DND-41 (cell line): ENCODE measurements around the gene HOXD8.

Source experiments
- ATAC-seq: fragments of 200-7000 bp; cut with Tn5 transposase; 3 replicates; pipeline ENCODE4 v1.9.1; 2021; ENCODE audit warnings: low read depth; ENCODE audit not compliant: insufficient read depth
- DNase-seq: peaks from one replicate; pipeline ENCODE4 v3.0.0-alpha.2; 2020
- H2AFZ ChIP-seq: 2 replicates; pipeline ENCODE4 v1.6.0; 2012; ENCODE audit warnings: low read depth, low read length
- H3K27ac ChIP-seq: 2 replicates; pipeline ENCODE4 v1.5.1; 2012; ENCODE audit warnings: low read length, inconsistent platforms
- H3K27me3 ChIP-seq: fragments of 200-600 bp; sonication (generic); 2 replicates; pipeline ENCODE4 v1.6.0; 2012; ENCODE audit warnings: low read length, mild to moderate bottlenecking, inconsistent platforms; ENCODE audit not compliant: insufficient read depth, poor library complexity
- H3K36me3 ChIP-seq: 2 replicates; pipeline ENCODE4 v1.5.1; 2012; ENCODE audit warnings: low read length, inconsistent platforms; ENCODE audit not compliant: insufficient read depth
- H3K4me1 ChIP-seq: 2 replicates; pipeline ENCODE4 v1.5.1; 2012; ENCODE audit warnings: mild to moderate bottlenecking, low read length; ENCODE audit not compliant: insufficient read depth
- H3K4me2 ChIP-seq: 2 replicates; pipeline ENCODE4 v1.6.0; 2012; ENCODE audit warnings: mild to moderate bottlenecking, moderate library complexity, low read length, inconsistent platforms; ENCODE audit not compliant: insufficient read depth
- H3K4me3 ChIP-seq, 2 experiments: fragments of 200-600 bp in 1 of 2; shearing (Covaris generic) in 1 of 2; 2 replicates each; pipeline ENCODE4 v1.5.1; 2012 to 2016; ENCODE audit warnings: inconsistent platforms in 2 of 2, low read length in 2 of 2, mild to moderate bottlenecking in 2 of 2, low read depth in 1 of 2, moderate library complexity in 1 of 2
- H3K79me2 ChIP-seq: 2 replicates; pipeline ENCODE4 v1.6.0; 2012; ENCODE audit warnings: low read length, inconsistent platforms; ENCODE audit not compliant: insufficient read depth
- H3K9ac ChIP-seq: 2 replicates; pipeline ENCODE4 v1.6.0; 2012; ENCODE audit warnings: low read depth, mild to moderate bottlenecking, inconsistent platforms, low read length, moderate library complexity
- H3K9me3 ChIP-seq: 2 replicates; pipeline ENCODE4 v1.5.1; 2012; ENCODE audit warnings: low read length, moderate library complexity, mild to moderate bottlenecking, inconsistent platforms; ENCODE audit not compliant: insufficient read depth, severe bottlenecking
- H4K20me1 ChIP-seq: 2 replicates; pipeline ENCODE4 v1.6.0; 2012; ENCODE audit warnings: low read length; ENCODE audit not compliant: insufficient read depth
- CTCF ChIP-seq: IDR thresholded peaks from 2 replicates; pipeline ENCODE4 v1.5.1; 2012; ENCODE audit warnings: borderline replicate concordance, low read length, moderate library complexity, mild to moderate bottlenecking; ENCODE audit not compliant: poor library complexity, severe bottlenecking; ENCODE audit errors: extremely low read depth
- EZH2 ChIP-seq: IDR thresholded peaks from 3 replicates; pipeline ENCODE4 v1.6.1; 2012; ENCODE audit warnings: borderline replicate concordance, low read depth, mild to moderate bottlenecking, moderate library complexity, low read length, inconsistent platforms; ENCODE audit not compliant: severe bottlenecking

HOXD8 gene

GRCh38 chr2:176093145-176093897, 36.2 kb upstream of the HOXD8 start:
- Histone ChIP-seq H3K79me2 (peaks cover 26% of the 10 kb centered on the region), H3K9me3 (no peaks in the 10 kb centered on the region), H3K36me3 (no peaks in the 10 kb centered on the region), H3K27me3 (no peaks in the 10 kb centered on the region), H3K4me3 (peak overlapping the region; percentile 35 to 83; a peak in 3 of 4 replicates), H3K27ac (peak overlapping the region; percentile 92), H3K4me2 (peak overlapping the region; percentile 74), H3K9ac (peak overlapping the region; percentile 89), H3K4me1 (peaks cover 44% of the 10 kb centered on the region), H2AFZ (peak overlapping the region; percentile 83), H4K20me1 (no peaks in the 10 kb centered on the region)
- DNase-seq (peak; percentile 42), ATAC-seq (peak; percentile 16)
- TF ChIP-seq CTCF: peak; percentile 48
- no peak for TF ChIP-seq EZH2

- Histone ChIP-seq H3K4me3 (peak overlapping the region; percentile 35 to 83; a peak in 3 of 4 replicates), H3K27me3 (no peaks in the 10 kb centered on the region), H3K9ac (peak overlapping the region; percentile 89)
These were observed 35.6 kb upstream of the HOXD8 start for GRCh38 chr2:176093898-176094249.

GRCh38 chr2:176094349-176094748, 35.2 kb upstream of the HOXD8 start:
- ATAC-seq: no peak
- peak overlapping the region; percentile 89 for H3K9ac ChIP-seq
- no peaks in the 10 kb centered on the region for H3K9me3 ChIP-seq
- H3K4me3 ChIP-seq: peak overlapping the region; percentile 35 to 83; a peak in 3 of 4 replicates
- H3K36me3 ChIP-seq: no peaks in the 10 kb centered on the region
- H3K27ac ChIP-seq: peak overlapping the region; percentile 92
- H3K27me3 ChIP-seq: no peaks in the 10 kb centered on the region
- H3K79me2 ChIP-seq: peaks cover 26% of the 10 kb centered on the region
- no peak overlapping the region for H2AFZ ChIP-seq
- DNase-seq: peak; percentile 10
- H3K4me2 ChIP-seq: peak overlapping the region; percentile 74
- TF ChIP-seq EZH2: no peak
- no peak for TF ChIP-seq CTCF
- no peaks in the 10 kb centered on the region for H4K20me1 ChIP-seq
- H3K4me1 ChIP-seq: peaks cover 44% of the 10 kb centered on the region

More at GRCh38 chr2:176093898-176094249, 35.6 kb upstream of the HOXD8 start:
- H3K4me2 ChIP-seq: peak overlapping the region; percentile 74
- no peak for ATAC-seq
- no peak for TF ChIP-seq EZH2
- no peak for TF ChIP-seq CTCF
- H2AFZ ChIP-seq: peak overlapping the region; percentile 83
- DNase-seq: no peak
- peaks cover 26% of the 10 kb centered on the region for H3K79me2 ChIP-seq
- no peaks in the 10 kb centered on the region for H3K9me3 ChIP-seq
- no peaks in the 10 kb centered on the region for H3K36me3 ChIP-seq
- H3K27ac ChIP-seq: peak overlapping the region; percentile 92
- peaks cover 44% of the 10 kb centered on the region for H3K4me1 ChIP-seq
- H4K20me1 ChIP-seq: no peaks in the 10 kb centered on the region
